HUES64 (cell line): ENCODE data around the gene SYMPK.

ENCODE experiments used
- H3K27ac ChIP-seq: 2 replicates; pipeline ENCODE4 v1.7.0; 2013; ENCODE audit warnings: low read depth, low read length, inconsistent platforms
- H3K27me3 ChIP-seq: 2 replicates; pipeline ENCODE4 v1.6.1; 2013; ENCODE audit warnings: mild to moderate bottlenecking, low read length; ENCODE audit not compliant: insufficient read depth
- H3K36me3 ChIP-seq: 2 replicates; pipeline ENCODE4 v1.6.1; 2013; ENCODE audit warnings: mild to moderate bottlenecking, low read length; ENCODE audit not compliant: insufficient read depth
- H3K4me1 ChIP-seq: 2 replicates; pipeline ENCODE4 v1.6.1; 2013; ENCODE audit warnings: mild to moderate bottlenecking, low read length, moderate library complexity; ENCODE audit not compliant: insufficient read depth
- H3K4me3 ChIP-seq: 2 replicates; pipeline ENCODE4 v1.5.1; 2013; ENCODE audit warnings: mild to moderate bottlenecking, low read length, moderate library complexity
- H3K9ac ChIP-seq: 2 replicates; pipeline ENCODE4 v1.6.1; 2013; ENCODE audit warnings: mild to moderate bottlenecking, low read depth, low read length
- H3K9me3 ChIP-seq: 2 replicates; pipeline ENCODE4 v1.6.1; 2013; ENCODE audit warnings: low read depth, low read length; ENCODE audit not compliant: insufficient read depth
- WGBS: fragments of 150-250, 120-280 bp; methylation state at CpG from one replicate; pipeline ENCODE4 v1.1.7; 2013; ENCODE audit warnings: missing lambda C conversion rate; 5-methylcytosine and 5-hydroxymethylcytosine counted together

Gene SYMPK

GRCh38 chr19:45884682-45885555, 22.0 kb upstream of the SYMPK start:
- 70% methylated on average over 72 of the region's 72 CpGs for WGBS
- no peaks in the 10 kb centered on the region for H3K36me3 ChIP-seq
- peak overlapping the region; percentile 76; the same call in 1 of the 2 replicates for H3K27ac ChIP-seq
- no peaks in the 10 kb centered on the region for H3K9me3 ChIP-seq
- peaks cover 19% of the 10 kb centered on the region for H3K4me1 ChIP-seq
- H3K27me3 ChIP-seq: no peaks in the 10 kb centered on the region
- H3K9ac ChIP-seq: peak overlapping the region; percentile 80
- peak overlapping the region; percentile 81 for H3K4me3 ChIP-seq

- no peaks in the 10 kb centered on the region for H3K27me3 ChIP-seq
- no peaks in the 10 kb centered on the region for H3K36me3 ChIP-seq
- H3K4me3 ChIP-seq: no peak overlapping the region
- no peaks in the 10 kb centered on the region for H3K9me3 ChIP-seq
- H3K27ac ChIP-seq: no peak overlapping the region
- H3K4me1 ChIP-seq: peaks cover 19% of the 10 kb centered on the region
- H3K9ac ChIP-seq: no peak overlapping the region
- 94% methylated on average over 57 of the region's 57 CpGs for WGBS
Observed at GRCh38 chr19:45883881-45884681, 21.1 kb upstream of the SYMPK start.

GRCh38 chr19:45883586-45883880, 20.6 kb upstream of the SYMPK start:
- WGBS: 5% methylated on average over 3 of the region's 5 CpGs
- H3K9ac ChIP-seq: no peak overlapping the region
- H3K4me3 ChIP-seq: no peak overlapping the region

GRCh38 chr19:45882652-45883585, 20.0 kb upstream of the SYMPK start:
- no peaks in the 10 kb centered on the region for H3K36me3 ChIP-seq
- H3K9me3 ChIP-seq: no peaks in the 10 kb centered on the region
- peak overlapping the region; percentile 93; the same call in 1 of the 2 replicates for H3K27ac ChIP-seq
- 2% methylated on average over 45 of the region's 47 CpGs for WGBS
- H3K9ac ChIP-seq: peak overlapping the region; percentile 32
- peaks cover 19% of the 10 kb centered on the region for H3K4me1 ChIP-seq
- H3K27me3 ChIP-seq: no peaks in the 10 kb centered on the region
- peak overlapping the region; percentile 54 for H3K4me3 ChIP-seq

More at GRCh38 chr19:45883586-45883880, 20.6 kb upstream of the SYMPK start:
- Histone ChIP-seq H3K27me3 (no peaks in the 10 kb centered on the region), H3K36me3 (no peaks in the 10 kb centered on the region), H3K4me1 (peaks cover 19% of the 10 kb centered on the region), H3K27ac (no peak overlapping the region), H3K9me3 (no peaks in the 10 kb centered on the region)

- Histone ChIP-seq H3K4me1 (peaks cover 19% of the 10 kb centered on the region), H3K27ac (peak overlapping the region; percentile 93; the same call in 1 of the 2 replicates), H3K9me3 (no peaks in the 10 kb centered on the region), H3K36me3 (no peaks in the 10 kb centered on the region), H3K4me3 (peak overlapping the region; percentile 54), H3K27me3 (no peaks in the 10 kb centered on the region), H3K9ac (peak overlapping the region; percentile 32)
- 27% methylated on average over 4 of the region's 4 CpGs for WGBS
Observed at GRCh38 chr19:45881909-45882528, 19.1 kb upstream of the SYMPK start.

GRCh38 chr19:45881082-45881908, 18.3 kb upstream of the SYMPK start:
- Histone ChIP-seq H3K4me1 (peaks cover 20% of the 10 kb centered on the region), H3K9me3 (no peaks in the 10 kb centered on the region), H3K27ac (peak overlapping the region; percentile 27; the same call in 1 of the 2 replicates), H3K36me3 (no peaks in the 10 kb centered on the region), H3K4me3 (peak overlapping the region; percentile 54; the same call in 1 of the 2 replicates), H3K9ac (no peak overlapping the region; the same call in 1 of the 2 replicates), H3K27me3 (no peaks in the 10 kb centered on the region)
- 73% methylated on average over 10 of the region's 10 CpGs for WGBS

- no peak overlapping the region for H3K9ac ChIP-seq
- no peaks in the 10 kb centered on the region for H3K36me3 ChIP-seq
- peaks cover 23% of the 10 kb centered on the region for H3K4me1 ChIP-seq
- no peaks in the 10 kb centered on the region for H3K9me3 ChIP-seq
- WGBS: 77% methylated on average over 2 of the region's 2 CpGs
- H3K27me3 ChIP-seq: no peaks in the 10 kb centered on the region
- H3K4me3 ChIP-seq: no peak overlapping the region
- H3K27ac ChIP-seq: no peak overlapping the region
Observed at GRCh38 chr19:45879971-45880370, 17.0 kb upstream of the SYMPK start.

GRCh38 chr19:45879055-45879454, 16.1 kb upstream of the SYMPK start:
- Histone ChIP-seq H3K9ac (no peak overlapping the region), H3K27ac (no peak overlapping the region), H3K9me3 (no peaks in the 10 kb centered on the region), H3K27me3 (no peaks in the 10 kb centered on the region), H3K36me3 (no peaks in the 10 kb centered on the region), H3K4me3 (no peak overlapping the region), H3K4me1 (peaks cover 21% of the 10 kb centered on the region)
- WGBS: 93% methylated on average over 8 of the region's 8 CpGs

GRCh38 chr19:45878043-45878794, 15.3 kb upstream of the SYMPK start:
- no peak overlapping the region for H3K9ac ChIP-seq
- H3K4me1 ChIP-seq: peaks cover 21% of the 10 kb centered on the region
- no peaks in the 10 kb centered on the region for H3K9me3 ChIP-seq
- H3K4me3 ChIP-seq: no peak overlapping the region
- H3K36me3 ChIP-seq: peaks cover 3% of the 10 kb centered on the region; the same call in 1 of the 2 replicates
- H3K27ac ChIP-seq: no peak overlapping the region
- 90% methylated on average over 11 of the region's 11 CpGs for WGBS
- no peaks in the 10 kb centered on the region for H3K27me3 ChIP-seq
